Gastrocnemius medialis (tissue), 4 donors: ENCODE data around the gene CTSH. TPM values are rescaled to one million over a fixed set of nuclear protein-coding genes. Genes with fewer than 3 reads are reported as not detected.

Source experiments
- ATAC-seq, 2 donors: fragments of 150-250 bp; one replicate each; pipeline ENCODE4 v1.9.1; 2016
- DNase-seq, 2 donors: peaks; one replicate each; pipeline ENCODE4 v3.0.0-alpha.2; 2019
- H3K27ac ChIP-seq, 4 donors: fragments of 200-600 bp; sonication (generic); 1 replicate in 1 of 4; 2 replicates in 3 of 4; pipeline ENCODE4 v1.5.1; 2016 to 2018; ENCODE audit warnings: mild to moderate bottlenecking in 2 of 4, moderate library complexity in 1 of 4
- H3K27me3 ChIP-seq, 3 donors: fragments of 200-600 bp; sonication (generic) in 2 of 3; 1 replicate in 1 of 3; 2 replicates in 2 of 3; pipeline versions ENCODE4 v1.5.1 to v1.6.0; 2016 to 2019; ENCODE audit warnings: mild to moderate bottlenecking in 1 of 3, moderate library complexity in 1 of 3
- H3K36me3 ChIP-seq, 2 donors: fragments of 200-600 bp; sonication (generic) in 1 of 2; one replicate each; pipeline ENCODE4 v1.5.1; 2017 to 2018
- H3K4me1 ChIP-seq, 2 donors: fragments of 200-600 bp; sonication (generic) in 1 of 2; one replicate each; pipeline ENCODE4 v1.5.1; 2016 to 2017; ENCODE audit warnings: mild to moderate bottlenecking in 2 of 2
- H3K4me3 ChIP-seq, 4 donors: fragments of 200-600 bp; sonication (generic) in 3 of 4; 1 replicate in 1 of 4; 2 replicates in 3 of 4; pipeline ENCODE4 v1.5.1; 2016 to 2019; ENCODE audit warnings: mild to moderate bottlenecking in 2 of 4
- H3K9me3 ChIP-seq, 3 donors: fragments of 200-600 bp; sonication (generic) in 2 of 3; 1 replicate in 1 of 3; 2 replicates in 2 of 3; pipeline ENCODE4 v1.5.1; 2016 to 2019
- POLR2A ChIP-seq, 2 donors: fragments of 450-650 bp; IDR thresholded peaks; one replicate each; pipeline ENCODE4 v1.6.1; 2017; ENCODE audit warnings: antibody characterized with exemption in 2 of 2, mild to moderate bottlenecking in 2 of 2, moderate library complexity in 2 of 2
- in situ Hi-C, 4 donors: fragments of 200-750 bp; cut with MboI; loops; one replicate each; pipeline versions ENCODE4 v1.15.0 to v1.8.0; 2017; ENCODE audit warnings: low sequenced_read_pairs in 4 of 4
- intact Hi-C: fragments of 100-400 bp; cut with DNase I; formaldehyde crosslinking; loops from one replicate; pipeline ENCODE4 v1.15.1; 2023; ENCODE audit warnings: low total_unique reads
- total RNA-seq, 4 donors: library from RNA; depleted of rRNA; stranded (reverse); fragments of >200 nt; gene quantifications; one replicate each; pipeline versions ENCODE4 v1.1.0 to v1.2.3, GENCODE V29; 2016
- TF ChIP-seq, protein P1 (sequence below), 5 experiments: fragments of 450-650 bp in 3 of 5; fragments of 200-600 bp in 2 of 5; sonication (generic) in 2 of 5; IDR thresholded peaks in 4 of 5; conservative IDR thresholded peaks in 1 of 5; 1 replicate in 4 of 5; 2 replicates in 1 of 5; pipeline ENCODE4 v1.5.1; 2016 to 2019; ENCODE audit warnings: antibody characterized with exemption in 5 of 5, mild to moderate bottlenecking in 3 of 5, moderate library complexity in 3 of 5

CTSH gene
- total RNA-seq, 4 donors from 2014 or later = 27.4 to 42.1 (median 29.4) TPM

DNA sequence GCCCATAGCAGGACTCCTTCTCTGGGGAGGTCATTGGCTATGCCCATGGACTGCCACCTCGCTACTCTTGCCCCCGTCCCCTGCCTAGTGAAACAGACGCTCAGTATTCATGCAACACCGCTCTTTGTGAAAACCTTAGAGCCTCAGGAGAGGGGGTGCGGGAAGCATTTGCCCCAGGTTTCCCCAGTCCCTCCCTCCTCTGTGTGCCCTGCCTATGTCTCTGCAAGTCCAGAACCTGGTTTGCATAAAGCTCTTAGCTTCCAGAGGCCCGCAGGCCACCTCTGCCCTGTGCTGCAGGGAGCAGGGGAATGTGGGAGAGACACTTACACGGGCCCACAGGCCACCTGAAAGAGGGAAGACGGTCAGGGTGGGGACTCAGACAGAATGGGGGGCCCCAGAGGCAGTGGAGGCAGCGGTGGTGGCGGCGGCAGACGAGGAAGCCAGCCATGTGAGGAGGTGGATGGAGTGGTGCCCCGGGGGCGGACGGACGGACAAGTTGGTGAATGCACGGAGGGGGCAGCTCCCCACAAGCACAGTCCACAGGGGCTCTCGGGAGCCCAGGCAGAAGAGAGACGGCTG lies 33.8 kb upstream of the CTSH start:
- no peak overlapping the region for H3K4me3 ChIP-seq
- H3K27me3 ChIP-seq = no peaks in the 10 kb centered on the region
- TF ChIP-seq, protein P1, sequence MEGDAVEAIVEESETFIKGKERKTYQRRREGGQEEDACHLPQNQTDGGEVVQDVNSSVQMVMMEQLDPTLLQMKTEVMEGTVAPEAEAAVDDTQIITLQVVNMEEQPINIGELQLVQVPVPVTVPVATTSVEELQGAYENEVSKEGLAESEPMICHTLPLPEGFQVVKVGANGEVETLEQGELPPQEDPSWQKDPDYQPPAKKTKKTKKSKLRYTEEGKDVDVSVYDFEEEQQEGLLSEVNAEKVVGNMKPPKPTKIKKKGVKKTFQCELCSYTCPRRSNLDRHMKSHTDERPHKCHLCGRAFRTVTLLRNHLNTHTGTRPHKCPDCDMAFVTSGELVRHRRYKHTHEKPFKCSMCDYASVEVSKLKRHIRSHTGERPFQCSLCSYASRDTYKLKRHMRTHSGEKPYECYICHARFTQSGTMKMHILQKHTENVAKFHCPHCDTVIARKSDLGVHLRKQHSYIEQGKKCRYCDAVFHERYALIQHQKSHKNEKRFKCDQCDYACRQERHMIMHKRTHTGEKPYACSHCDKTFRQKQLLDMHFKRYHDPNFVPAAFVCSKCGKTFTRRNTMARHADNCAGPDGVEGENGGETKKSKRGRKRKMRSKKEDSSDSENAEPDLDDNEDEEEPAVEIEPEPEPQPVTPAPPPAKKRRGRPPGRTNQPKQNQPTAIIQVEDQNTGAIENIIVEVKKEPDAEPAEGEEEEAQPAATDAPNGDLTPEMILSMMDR (IDR thresholded peaks at IDR 0.05 in 4 of 5, conservative IDR thresholded peaks at IDR 0.05 in 1 of 5) = no peak
- no peak for TF ChIP-seq POLR2A (IDR thresholded peaks at IDR 0.05)
- H3K4me1 ChIP-seq = peaks cover 0 to 8% of the 10 kb centered on the region in 2 donors
- in situ Hi-C loops (no loop called here), intact Hi-C loops (no loop called here)
- DNase-seq = no peak
- H3K27ac ChIP-seq = no peak overlapping the region
- no peak for ATAC-seq
- no peaks in the 10 kb centered on the region for H3K36me3 ChIP-seq
- no peaks in the 10 kb centered on the region for H3K9me3 ChIP-seq

DNA sequence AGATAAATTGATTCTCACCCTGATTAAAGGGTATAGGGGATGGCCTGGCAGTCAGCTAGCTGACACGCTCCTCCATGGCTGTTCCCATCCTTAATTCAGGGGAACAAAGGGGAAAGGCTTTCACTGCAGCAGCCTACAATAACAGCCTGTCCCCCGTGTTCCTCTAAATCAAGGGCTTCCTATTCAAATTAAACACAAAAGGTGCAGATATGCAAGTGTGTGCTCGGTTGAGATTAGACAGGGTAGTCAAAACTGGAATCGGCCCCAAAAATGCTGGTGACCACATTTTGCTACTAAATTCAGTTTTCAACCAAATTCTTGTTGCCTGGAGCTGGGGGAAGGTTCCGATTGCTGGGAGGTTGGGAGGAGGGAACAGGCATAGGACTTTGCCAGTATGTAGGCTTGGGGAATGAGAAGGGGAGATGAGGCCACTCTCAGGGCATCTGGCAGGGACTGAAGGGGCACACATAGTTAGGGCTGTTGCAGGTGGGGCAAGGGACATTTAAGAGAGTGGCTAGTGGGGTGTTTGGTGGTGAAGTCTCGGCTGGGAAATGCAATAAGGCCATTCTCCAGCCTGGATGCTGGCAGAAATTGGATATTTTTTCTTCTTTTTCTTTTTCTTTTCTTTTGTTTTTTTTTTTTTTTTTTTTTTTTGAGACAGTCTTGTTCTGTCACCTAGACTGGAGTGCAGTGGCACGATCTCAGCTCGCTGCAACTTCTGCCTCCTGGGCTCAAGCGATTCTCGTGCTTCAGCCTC lies 32.9 kb upstream of the CTSH start:
- ATAC-seq (no peak), DNase-seq (no peak)
- no peak for TF ChIP-seq POLR2A (IDR thresholded peaks at IDR 0.05)
- TF ChIP-seq, protein P1 (IDR thresholded peaks at IDR 0.05 in 4 of 5, conservative IDR thresholded peaks at IDR 0.05 in 1 of 5) = no peak
- in situ Hi-C loops = no loop called here
- Histone ChIP-seq H3K27ac (no peak overlapping the region), H3K4me1 (no peaks in the 10 kb centered on the region), H3K4me3 (no peak overlapping the region), H3K9me3 (no peaks in the 10 kb centered on the region), H3K36me3 (no peaks in the 10 kb centered on the region), H3K27me3 (no peaks in the 10 kb centered on the region)
- intact Hi-C loops = no loop called here

DNA sequence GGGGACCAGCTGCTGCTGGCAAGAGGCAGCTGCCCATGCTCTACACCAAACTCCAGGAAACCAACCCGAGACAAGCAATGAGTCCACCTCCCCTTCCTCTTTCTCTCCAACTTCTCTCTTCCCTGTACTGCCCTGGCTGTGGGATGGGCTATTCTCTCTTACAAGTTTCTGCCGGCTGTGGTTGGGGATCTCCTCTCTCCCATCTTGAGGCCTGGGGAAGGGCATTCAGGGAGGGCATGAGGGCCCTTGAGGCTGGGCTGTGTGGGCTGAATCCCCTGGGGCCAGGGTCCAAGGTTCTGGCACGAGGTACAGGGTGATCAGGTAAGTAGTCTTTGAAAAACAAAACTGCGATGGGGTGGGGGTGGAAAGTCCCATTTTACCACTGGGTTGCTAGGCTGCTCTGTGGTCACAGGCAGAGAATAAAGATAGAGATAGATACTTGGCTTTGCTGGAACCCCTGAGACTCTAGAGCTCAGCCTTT lies 32.3 kb upstream of the CTSH start:
- ATAC-seq = no peak
- intact Hi-C loops (no loop called here), in situ Hi-C loops (no loop called here)
- TF ChIP-seq POLR2A (IDR thresholded peaks at IDR 0.05) = no peak
- TF ChIP-seq, protein P1 (IDR thresholded peaks at IDR 0.05 in 4 of 5, conservative IDR thresholded peaks at IDR 0.05 in 1 of 5) = no peak
- no peak for DNase-seq
- Histone ChIP-seq H3K27me3 (no peaks in the 10 kb centered on the region), H3K4me3 (no peak overlapping the region), H3K27ac (no peak overlapping the region), H3K4me1 (no peaks in the 10 kb centered on the region), H3K9me3 (no peaks in the 10 kb centered on the region), H3K36me3 (no peaks in the 10 kb centered on the region)

DNA sequence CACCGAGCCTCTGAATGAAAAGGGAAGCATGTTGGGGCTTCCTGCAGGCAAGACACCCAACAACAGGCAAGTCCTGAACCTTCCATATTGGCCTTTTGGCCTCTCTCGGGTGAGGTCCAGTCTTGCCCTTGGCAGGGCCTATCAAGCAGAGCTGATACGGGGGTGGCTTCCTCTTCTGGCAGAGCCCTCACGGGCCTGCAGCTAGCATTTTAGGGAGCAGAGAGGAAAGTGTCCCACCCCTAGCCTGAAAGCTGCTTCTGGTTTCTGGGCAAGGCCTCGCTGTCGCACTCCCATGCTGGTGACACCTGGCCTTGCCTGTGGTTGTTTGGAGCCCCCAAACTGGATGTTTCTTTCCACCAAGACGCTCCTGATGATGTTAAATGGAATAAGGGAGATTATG lies 31.8 kb upstream of the CTSH start:
- no peak for ATAC-seq
- intact Hi-C loops = no loop called here

More for the DNA sequence above, 31.8 kb upstream of the CTSH start:
- no peaks in the 10 kb centered on the region for H3K9me3 ChIP-seq
- in situ Hi-C loops = no loop called here
- H3K27me3 ChIP-seq = no peaks in the 10 kb centered on the region
- no peaks in the 10 kb centered on the region for H3K36me3 ChIP-seq
- TF ChIP-seq, protein P1 (IDR thresholded peaks at IDR 0.05 in 4 of 5, conservative IDR thresholded peaks at IDR 0.05 in 1 of 5) = no peak
- no peak for TF ChIP-seq POLR2A (IDR thresholded peaks at IDR 0.05)
- no peak for DNase-seq
- no peak overlapping the region for H3K4me3 ChIP-seq
- H3K4me1 ChIP-seq = no peaks in the 10 kb centered on the region
- H3K27ac ChIP-seq = no peak overlapping the region
